ENCODE data around the gene PDE8B.

Gene PDE8B

GRCh38 chr5:77319117-77319804, 108.8 kb downstream of the PDE8B start:
- ATAC-seq (no peak), DNase-seq (no peak)

- ATAC-seq (no peak), DNase-seq (no peak)
Measured at GRCh38 chr5:77321793-77322394, 111.4 kb downstream of the PDE8B start.

GRCh38 chr5:77322406-77322805, 111.9 kb downstream of the PDE8B start:
- ATAC-seq (no peak), DNase-seq (no peak)

- no peak for DNase-seq
- ATAC-seq = no peak
Measured at GRCh38 chr5:77325921-77326541, 115.6 kb downstream of the PDE8B start.

- DNase-seq (no peak), ATAC-seq (no peak)
Measured at GRCh38 chr5:77326986-77327734, 116.7 kb downstream of the PDE8B start.

- peak; percentile 74 for ATAC-seq
Measured at GRCh38 chr5:77328930-77329647, 118.6 kb downstream of the PDE8B start.

GRCh38 chr5:77329664-77330430, 119.4 kb downstream of the PDE8B start:
- DNase-seq = no peak
- no peak for ATAC-seq

More at GRCh38 chr5:77328930-77329647, 118.6 kb downstream of the PDE8B start:
- DNase-seq = no peak

GRCh38 chr5:77333036-77333435, 122.6 kb downstream of the PDE8B start:
- no peak for DNase-seq
- no peak for ATAC-seq

- DNase-seq (no peak), ATAC-seq (no peak)
Measured at GRCh38 chr5:77333451-77334123, 123.1 kb downstream of the PDE8B start.

- ATAC-seq (no peak), DNase-seq (no peak)
Measured at GRCh38 chr5:77337246-77337645, 126.8 kb downstream of the PDE8B start.

GRCh38 chr5:77337686-77338085, 127.2 kb downstream of the PDE8B start:
- ATAC-seq (no peak), DNase-seq (no peak)

GRCh38 chr5:77339337-77339890, 128.9 kb downstream of the PDE8B start:
- DNase-seq = no peak
- no peak for ATAC-seq

- DNase-seq = no peak
- no peak for ATAC-seq
Measured at GRCh38 chr5:77343165-77343564, 132.7 kb downstream of the PDE8B start.

GRCh38 chr5:77347435-77348098, 137.1 kb downstream of the PDE8B start:
- DNase-seq = no peak
- ATAC-seq = no peak

GRCh38 chr5:77353251-77353650, 142.8 kb downstream of the PDE8B start:
- DNase-seq = no peak
- ATAC-seq = no peak

- DNase-seq = no peak
- no peak for ATAC-seq
Measured at GRCh38 chr5:77354454-77354853, 144.0 kb downstream of the PDE8B start.

- ATAC-seq (no peak), DNase-seq (no peak)
Measured at GRCh38 chr5:77355080-77355479, 144.6 kb downstream of the PDE8B start.

- ATAC-seq = no peak
- DNase-seq = no peak
Measured at GRCh38 chr5:77355751-77356150, 145.3 kb downstream of the PDE8B start.

GRCh38 chr5:77356740-77357139, 146.3 kb downstream of the PDE8B start:
- ATAC-seq = peak; percentile 89
- DNase-seq = peak; percentile 26

Data from stimulated activated naive CD8-positive, alpha-beta T cell treated with anti-CD3 and anti-CD28 coated beads, Interleukin-15, Interleukin-2, amounts not matched to agents 100 U/mL and 50 U/mL, for 24 hours (primary cell).